GM18520 (cell line): Measurements from ENCODE around the gene SWT1.

Experiments used
- ATAC-seq: cut with Tn5 transposase; IDR thresholded peaks from one replicate; pipeline ENCODE4 v1.9.1; 2021; ENCODE audit not compliant: unreplicated experiment

SWT1 gene

DNA sequence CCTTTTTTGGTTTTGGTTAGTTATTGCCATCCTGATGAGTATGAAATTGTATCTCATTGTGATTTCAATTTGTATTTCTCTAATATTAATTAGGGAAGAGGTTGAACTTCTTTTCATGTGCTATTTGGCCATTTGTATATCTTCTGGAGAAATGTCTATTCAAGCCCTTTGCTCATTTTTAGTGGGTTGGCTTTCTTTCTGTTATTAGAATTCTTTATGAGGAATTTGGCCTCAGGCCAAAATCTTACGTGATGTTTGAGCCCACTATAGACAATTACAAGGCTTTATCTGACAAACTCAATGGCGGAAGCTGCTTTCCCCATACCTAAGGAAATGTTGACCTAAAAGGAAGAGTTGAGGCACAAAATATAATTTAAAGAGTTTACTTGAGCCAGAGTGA lies 127.1 kb downstream of the SWT1 start:
- no peak for ATAC-seq

DNA sequence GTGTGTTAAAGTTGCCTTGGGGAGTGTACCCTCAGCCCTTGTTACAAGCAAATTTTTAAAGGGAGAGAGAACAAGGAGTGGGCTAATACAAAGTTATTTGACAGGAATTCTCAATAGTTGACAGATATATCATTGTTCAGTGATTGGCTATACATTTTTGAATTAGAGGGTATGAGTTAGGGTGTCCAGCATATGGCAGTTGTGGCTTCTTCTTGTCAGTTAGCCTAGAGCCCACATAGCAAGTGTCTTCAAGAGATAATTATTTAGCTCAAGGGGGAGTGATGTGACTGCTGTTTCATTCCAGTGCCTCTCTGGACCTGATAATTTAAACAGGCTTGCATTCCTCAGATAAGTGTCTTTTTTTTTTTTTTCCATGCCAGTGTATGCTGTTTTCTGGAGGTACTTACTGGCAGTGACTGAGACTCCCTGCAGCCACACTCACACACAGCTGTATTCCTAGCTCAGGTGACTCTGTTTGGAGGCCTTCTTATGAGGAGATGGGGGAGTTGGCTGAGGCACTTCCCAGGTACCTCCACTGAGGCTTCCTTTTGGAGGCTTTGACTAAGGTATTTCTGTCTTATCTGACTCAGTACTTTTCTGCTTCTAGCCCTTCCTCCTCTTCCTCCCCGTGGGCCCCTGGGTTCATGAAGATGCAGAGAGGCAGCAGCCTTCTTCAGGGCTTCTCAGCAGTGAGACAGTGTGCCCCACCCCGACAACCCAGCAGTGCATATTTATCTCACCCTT lies 127.7 kb downstream of the SWT1 start:
- ATAC-seq, result no peak

DNA sequence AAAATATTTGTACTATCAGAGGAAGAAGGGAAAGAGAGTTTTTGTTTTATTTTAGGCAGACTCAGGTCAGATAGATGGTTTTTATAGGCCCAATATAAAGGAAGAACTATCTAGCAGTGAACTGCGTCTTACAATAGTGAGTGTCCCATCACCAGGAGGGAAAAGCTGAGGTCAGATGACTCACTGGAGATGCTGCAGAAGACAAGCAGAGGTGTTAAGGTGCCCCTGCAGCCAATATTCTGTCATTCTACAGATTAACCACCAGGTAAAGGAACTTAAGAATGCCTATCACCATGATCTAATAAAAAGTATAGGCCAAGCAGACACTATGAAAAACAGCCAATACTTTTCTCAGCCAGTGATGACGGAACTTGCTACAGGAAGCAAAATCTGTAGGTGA lies 130.5 kb downstream of the SWT1 start:
- ATAC-seq, result no peak

DNA sequence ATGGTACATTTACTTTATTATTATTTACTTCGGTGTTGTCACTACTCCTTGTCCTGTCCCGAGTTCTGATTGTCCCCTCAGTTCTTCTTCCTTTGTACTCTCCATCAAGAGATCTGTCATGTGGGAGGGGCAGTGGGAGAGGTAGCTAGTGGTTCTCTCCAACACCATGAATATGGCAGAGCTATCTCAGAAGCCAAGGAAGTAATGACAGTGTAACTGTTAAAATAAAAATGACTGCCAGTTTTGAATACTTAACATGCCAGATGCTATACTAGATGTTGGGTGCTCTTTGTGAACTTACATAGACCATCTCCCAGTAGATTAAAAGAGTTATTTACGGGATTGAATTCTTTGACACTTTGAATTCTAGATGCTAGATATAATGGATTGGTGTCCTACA lies 131.5 kb downstream of the SWT1 start:
- no peak for ATAC-seq

DNA sequence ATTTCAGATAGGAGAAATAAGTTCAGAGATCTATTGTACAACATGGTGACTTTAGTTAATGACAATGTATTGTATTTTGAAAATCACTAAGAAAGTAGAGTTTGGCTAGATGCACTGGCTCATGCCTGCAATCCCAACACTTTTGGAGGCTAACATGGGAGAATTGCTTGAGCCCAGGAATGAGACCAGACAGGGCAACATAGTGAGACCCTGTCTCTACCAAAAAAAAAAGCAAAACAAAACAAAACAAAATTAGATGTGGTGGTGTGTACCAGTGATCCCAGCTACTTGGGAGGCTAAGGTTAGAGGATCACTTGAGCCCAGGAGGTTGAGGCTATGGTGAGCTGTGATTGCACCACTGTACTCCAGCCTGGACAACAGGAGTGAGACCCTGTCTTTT lies 132.9 kb downstream of the SWT1 start:
- no peak for ATAC-seq

DNA sequence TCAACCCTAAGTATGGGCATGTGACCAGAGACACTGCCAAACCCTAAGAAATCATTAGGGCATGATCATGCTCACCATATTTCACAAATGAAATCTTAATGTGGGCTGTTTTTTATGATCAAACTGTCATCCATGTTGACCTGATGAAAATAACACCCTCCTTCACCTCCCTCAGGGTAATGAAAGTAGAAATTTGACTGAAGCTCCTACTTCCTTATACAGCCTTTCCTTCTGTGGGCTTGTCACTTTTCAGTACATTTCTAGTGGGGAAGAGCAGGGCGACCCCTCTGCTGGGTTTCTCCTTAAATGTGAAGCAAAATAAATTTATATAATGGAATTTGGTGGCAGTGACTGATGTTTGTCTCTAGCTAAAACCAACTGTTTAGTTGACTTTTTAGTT lies 134.2 kb downstream of the SWT1 start:
- no peak for ATAC-seq

DNA sequence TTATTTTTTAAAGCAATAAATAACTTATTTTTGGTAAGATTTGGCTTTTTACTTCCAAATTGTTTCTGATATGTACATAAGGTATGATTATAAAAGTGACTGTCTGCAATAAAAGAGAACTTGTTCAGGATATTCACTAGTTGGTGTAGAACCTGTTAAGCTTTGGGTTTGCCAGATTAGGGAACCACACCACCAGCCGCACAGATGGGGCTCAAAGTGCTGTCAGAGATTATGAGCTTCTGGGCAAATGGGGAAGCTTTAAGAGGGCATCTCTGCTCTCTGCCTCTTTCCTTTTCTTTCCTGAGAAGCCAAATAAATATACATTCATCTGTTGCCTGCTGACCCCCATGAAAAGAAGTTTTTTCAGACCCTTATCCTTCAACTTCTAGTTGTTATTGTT lies 134.7 kb downstream of the SWT1 start:
- no peak for ATAC-seq

DNA sequence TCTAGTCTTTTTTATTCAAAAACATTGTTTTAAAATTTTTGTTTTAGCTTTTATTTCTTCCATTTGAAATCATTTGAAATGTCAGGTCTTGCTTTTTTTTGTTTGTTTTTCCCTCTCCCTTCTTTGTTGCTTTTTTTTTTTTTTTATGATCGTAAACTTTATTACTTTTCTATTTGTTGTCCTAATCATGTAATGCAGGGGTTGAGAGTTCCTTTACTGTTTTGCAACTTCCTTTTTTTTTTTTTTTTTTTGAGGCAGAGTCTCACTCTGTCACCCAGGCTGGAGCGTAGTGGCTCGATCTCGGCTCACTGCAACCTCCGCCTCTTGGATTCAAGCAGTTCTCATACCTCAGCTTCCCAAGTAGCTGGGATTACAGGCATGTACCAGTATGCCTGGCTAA lies 135.3 kb downstream of the SWT1 start:
- no peak for ATAC-seq

DNA sequence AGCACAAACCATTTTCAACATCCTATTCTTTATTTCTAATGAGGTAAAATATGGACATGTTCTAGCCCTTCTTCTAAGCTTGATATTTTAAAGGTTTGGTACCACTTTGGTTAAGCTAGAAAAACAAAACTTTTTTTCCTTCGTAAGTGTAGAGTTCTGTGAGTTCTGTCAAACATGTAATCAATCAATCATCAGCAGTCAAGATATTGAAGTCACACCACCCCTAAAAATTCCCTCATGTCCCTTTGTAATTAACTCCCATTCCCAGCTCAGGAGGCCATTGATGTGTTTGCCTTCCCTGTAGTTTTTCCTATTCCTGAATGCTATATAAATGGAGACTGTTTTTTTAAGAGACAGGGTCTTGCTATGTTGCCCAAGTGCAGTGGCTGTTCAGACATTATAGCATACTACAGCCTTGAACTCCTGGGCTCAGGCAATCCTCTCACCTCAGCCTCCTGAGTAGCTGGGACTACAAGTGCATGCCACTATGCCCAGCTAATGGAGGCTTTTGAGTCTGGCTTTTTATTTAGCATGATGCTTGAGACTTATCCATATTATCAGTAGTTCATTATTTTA lies 137.1 kb downstream of the SWT1 start:
- ATAC-seq, result no peak

DNA sequence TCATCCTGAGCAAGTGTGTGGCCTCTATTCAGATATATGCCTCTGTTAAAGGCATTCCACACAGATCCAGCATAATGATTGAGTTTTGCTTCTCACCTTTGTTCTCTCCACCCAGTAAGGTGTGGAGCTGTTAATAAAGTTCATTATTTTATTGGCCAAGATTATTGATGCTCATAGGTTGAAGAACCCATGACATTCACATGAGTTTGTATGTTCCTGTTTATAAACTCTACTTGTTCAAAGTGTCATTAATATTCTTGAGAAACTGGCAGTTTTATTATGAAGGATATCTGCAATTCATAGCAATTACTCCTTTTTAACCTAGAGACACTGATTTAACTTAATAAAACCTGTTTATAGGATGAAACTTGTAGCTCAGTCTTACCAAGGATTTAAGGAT lies 138.1 kb downstream of the SWT1 start:
- ATAC-seq, result no peak

DNA sequence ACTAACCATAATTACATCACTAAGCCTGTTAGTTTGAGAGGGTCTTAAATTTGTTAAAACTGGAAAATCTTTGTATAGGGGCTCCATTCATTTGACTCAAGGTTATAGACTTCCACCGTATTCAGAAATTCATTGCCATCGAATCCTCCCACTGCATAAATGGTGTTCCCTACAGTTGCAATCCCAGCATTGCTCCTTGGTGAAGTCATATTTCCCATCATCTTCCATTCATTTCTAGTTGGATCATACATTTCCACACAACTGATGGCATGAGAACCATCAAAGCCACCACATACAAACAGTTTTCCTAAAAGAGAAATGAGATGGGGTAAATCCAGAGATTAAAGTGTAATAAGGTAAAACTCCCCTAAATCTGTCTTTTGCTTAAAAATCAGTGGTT lies 141.0 kb downstream of the SWT1 start:
- ATAC-seq, result no peak

DNA sequence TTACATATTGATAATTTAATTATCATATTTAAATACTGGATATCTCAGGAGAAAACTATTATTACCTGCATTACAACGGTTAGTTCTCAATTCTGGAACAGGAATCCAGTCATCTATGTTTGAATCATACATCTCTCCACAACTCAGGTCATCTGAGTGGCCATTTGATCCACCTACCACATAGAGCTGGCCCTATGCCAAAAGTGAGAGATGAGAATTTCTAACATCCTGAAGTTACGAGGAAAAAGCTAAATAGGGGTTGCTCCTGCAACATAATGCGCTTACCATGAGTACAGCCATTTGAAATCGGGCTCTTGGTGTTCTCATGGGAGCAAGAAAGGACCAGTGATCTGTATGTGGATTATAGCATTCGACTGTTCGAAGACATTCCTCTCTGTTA lies 143.2 kb downstream of the SWT1 start:
- no peak for ATAC-seq

DNA sequence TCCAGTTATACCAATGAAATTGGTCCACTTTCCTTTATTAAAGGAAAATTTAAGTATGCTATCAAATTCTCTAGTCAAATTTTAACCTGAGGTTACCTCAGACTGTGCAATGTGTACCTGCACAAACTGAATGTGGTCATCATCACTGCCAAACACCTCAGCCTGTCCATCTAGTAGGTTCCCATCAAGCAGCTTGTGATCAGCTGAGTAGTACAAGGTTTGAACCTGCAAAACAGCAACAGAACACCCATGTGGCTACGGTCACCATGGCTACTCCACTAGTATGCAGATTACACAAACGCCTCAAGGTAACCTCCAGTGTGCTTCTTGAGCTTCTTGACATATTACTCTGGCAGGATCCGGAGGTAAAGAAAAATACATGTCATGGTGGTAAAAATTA lies 148.5 kb downstream of the SWT1 start:
- no peak for ATAC-seq

DNA sequence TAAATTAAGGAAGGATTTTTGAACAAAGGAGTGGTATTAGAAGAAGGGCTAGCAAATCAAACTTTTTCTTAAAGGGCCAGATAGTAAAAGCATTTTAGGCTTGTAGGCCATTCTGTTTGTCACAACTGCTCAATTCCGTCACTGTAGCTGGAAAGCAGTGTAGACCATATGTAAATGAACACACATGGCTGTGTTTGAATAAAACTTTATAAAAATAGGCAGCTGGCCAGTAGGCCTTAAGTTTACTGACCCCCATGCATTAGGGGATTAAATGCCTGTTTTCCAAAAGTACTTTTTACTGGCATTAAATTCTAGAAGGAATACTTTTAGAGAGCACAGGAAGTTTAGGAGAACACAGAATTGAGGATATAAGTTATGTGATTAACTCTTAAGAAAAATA lies 151.2 kb downstream of the SWT1 start:
- no peak for ATAC-seq

DNA sequence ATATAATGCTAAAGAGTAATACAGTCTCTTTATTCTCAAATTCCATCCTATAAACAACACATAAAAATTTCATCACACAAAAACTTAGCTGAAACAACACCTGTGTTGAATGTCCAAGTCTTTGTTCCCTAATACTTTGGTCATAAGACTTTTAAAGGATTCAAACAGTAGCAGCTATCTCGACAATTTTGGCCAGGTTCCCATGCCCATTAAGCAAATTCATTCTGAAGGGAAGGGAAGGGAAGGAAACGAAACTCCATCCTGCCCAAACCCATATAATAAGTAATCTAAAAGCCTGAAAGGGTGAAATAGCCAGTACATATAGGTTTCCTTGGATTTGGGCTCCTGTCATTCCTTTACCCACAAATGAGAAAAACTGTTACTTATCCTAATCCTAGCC lies 152.6 kb downstream of the SWT1 start:
- ATAC-seq, result no peak

DNA sequence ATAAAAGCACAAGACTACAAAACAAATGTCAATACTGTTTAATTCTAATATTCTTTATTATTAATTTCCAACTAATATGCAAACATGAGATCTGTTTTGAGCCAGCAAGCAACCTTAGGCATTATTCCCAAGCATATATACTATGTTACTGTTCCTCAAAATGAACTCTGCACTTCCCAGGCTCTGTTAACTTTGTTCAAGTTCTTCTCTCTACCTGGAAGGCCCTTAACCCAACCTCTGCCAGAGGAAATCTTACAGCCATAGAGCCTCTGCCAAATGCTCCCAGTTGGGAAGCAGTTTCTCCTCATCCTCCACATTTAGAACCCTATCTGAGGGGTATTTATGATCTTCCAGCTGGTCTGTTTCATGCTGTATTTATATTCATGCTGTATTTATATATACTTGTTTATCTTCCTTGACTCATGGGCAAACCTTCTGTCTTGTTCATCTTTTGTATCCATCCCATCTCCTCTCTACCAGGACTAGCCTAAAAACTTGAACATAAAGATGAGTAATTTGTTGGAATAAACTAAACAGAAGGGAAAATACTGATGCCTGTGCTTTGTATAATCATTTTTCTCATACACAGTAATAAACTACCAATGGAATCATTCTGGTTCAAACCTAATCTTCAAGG lies 154.7 kb downstream of the SWT1 start:
- ATAC-seq, result no peak

DNA sequence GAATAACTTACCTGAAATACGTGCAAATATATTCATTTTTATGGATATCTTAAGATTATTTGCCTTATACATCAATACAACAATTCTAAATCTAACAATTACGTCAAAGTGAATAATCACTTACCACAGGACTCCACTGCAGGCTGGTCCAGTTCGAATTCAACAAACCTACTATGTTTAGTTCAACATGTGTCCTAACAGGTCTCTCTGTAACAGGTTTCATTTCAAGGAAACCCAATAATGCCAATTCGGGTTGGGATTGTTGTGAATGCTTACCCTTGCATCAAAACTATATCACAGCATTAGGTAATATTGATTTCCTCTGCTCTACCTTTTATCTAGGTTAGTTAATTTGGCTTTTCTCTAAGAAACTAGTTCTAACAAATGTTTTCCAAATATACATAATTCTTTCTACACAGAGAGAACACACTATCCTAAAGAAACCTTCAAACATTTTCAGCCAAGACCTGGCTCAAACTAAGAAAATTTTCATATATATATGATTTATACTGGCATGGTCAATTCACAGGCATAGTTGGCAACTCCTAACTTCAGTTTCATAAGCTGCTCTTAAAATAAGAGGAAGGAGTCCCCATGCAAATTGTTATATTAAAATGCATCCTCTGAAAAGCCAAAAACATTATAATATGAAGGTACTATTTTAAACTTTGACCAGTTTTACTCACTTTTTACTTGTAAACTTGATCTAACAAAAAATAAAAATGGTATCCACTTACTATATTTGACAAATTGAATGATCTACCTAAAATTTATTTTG lies 155.6 kb downstream of the SWT1 start:
- no peak for ATAC-seq

DNA sequence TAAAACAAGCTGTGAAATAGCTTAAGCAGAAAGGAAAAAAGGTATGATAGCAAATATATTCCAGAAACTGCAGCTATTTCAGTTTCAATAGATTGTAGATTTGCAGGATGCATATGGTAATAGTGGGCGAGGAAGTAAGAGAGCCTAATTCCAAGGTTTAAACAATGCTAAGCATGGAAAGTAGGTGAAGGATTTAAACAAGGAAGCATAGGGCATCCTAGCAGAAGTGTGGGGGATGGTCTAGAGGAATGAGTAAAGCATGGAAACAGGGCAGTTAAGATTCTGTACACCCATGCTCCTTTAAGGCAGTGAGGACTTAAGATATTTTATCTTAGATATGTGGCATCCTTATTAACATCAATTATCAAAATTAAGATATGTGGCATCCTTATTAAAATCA lies 157.4 kb downstream of the SWT1 start:
- no peak for ATAC-seq

DNA sequence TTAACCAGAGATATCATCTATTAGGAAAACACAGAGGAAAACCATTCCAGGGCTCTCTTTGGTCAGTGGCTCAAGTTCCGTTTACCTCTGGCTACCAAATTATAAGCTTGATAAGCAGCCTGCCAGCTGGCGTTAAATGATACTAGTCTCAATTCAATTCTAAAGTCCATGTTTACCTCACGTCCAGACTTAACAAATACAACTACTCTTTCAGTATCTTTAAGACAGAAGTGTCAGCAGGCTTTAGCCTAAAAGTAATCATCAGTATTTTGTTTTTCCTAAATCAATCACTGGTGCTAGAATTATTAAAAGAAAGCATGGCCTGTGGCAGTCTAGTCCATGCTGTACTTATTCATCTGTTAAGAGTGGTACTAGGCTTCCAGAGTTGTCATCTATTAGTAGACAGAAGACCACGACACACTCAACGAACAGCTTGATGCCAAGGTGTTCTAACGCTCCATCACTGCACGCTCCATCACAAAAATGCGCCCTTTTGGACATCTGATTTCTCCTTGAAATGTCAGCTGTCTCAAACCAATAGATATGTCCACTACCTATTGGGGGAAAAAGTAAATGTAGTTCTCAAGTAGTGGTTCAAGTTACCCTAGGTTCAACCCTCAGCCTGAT lies 158.6 kb downstream of the SWT1 start:
- no peak for ATAC-seq

DNA sequence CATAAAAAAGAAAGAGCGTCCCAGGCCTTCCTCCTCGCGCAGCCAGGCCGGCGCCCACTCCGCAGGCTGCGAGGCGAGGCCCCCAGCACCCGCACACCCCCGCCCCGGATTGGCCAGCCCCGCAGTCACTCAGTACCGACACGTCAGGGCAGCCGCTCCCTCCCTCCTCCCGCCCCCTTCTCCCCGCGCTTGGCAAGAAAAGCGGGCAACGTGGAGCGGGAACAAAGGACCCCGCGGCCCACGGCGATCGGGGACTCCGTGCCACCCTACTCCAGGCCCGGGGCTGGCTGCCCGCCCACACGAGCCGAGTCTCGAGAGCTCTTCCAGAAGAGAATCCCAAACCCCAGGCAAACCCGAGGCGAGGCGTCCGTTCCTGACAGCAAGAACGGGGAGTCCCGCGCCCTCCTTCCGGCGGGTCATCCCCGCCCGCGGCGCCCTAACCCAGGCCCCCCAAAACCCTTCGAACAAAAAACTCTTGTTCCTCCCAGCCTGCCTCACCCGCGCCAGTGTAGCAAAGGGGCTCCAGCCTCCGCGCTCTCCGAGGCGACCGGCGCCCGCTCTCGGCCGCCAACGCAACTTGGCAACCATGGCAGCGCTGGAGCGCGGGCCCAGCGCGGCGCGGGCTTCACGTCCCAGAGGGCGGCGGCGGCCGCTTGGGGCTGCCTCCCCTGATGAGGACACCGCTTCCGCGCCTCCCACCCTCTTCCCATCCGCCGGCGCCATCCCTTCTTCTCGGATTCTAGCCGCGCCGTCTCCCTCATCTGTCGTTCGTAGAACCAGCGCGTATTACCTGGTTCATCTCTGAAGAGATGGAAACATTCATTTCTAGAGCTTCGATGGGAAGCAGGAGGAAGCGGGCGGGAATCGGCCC lies 159.4 kb downstream of the SWT1 start:
- peak; percentile 23 for ATAC-seq
